Mucosa of stomach (tissue), 1 donor: ENCODE results near the gene BAZ2B.

Experiments
- H3K27me3 ChIP-seq: one replicate; pipeline ENCODE4 v1.7.0; 2013; ENCODE audit warnings: mild to moderate bottlenecking, low read length; ENCODE audit not compliant: control insufficient read depth, insufficient read depth
- H3K36me3 ChIP-seq: one replicate; pipeline ENCODE4 v1.7.0; 2013; ENCODE audit warnings: low read length; ENCODE audit not compliant: control insufficient read depth, insufficient read depth
- H3K4me1 ChIP-seq: one replicate; pipeline ENCODE4 v1.7.0; 2013; ENCODE audit warnings: mild to moderate bottlenecking, low read length; ENCODE audit not compliant: control insufficient read depth, insufficient read depth
- H3K4me3 ChIP-seq: one replicate; pipeline ENCODE4 v1.7.0; 2013; ENCODE audit warnings: low read length
- H3K9ac ChIP-seq: one replicate; pipeline ENCODE4 v1.7.0; 2013; ENCODE audit warnings: mild to moderate bottlenecking, low read length, moderate library complexity
- H3K9me3 ChIP-seq: one replicate; pipeline ENCODE4 v1.7.0; 2013; ENCODE audit warnings: mild to moderate bottlenecking, low read length, moderate library complexity; ENCODE audit not compliant: control insufficient read depth
- donor health status: Pancreatic carcinoma.

BAZ2B gene

GRCh38 chr2:159275111-159275510, 341.2 kb downstream of the BAZ2B start:
- no peaks in the 10 kb centered on the region for H3K4me1 ChIP-seq

GRCh38 chr2:159272156-159272555, 344.2 kb downstream of the BAZ2B start:
- Histone ChIP-seq H3K4me3 (no peak overlapping the region), H3K36me3 (no peaks in the 10 kb centered on the region)

More at GRCh38 chr2:159275111-159275510, 341.2 kb downstream of the BAZ2B start:
- Histone ChIP-seq H3K27me3 (no peaks in the 10 kb centered on the region), H3K36me3 (no peaks in the 10 kb centered on the region), H3K9ac (no peak overlapping the region), H3K9me3 (no peaks in the 10 kb centered on the region), H3K4me3 (no peak overlapping the region)

GRCh38 chr2:159270744-159271379, 345.5 kb downstream of the BAZ2B start:
- Histone ChIP-seq H3K4me1 (no peaks in the 10 kb centered on the region), H3K36me3 (no peaks in the 10 kb centered on the region)

More at GRCh38 chr2:159272156-159272555, 344.2 kb downstream of the BAZ2B start:
- H3K9me3 ChIP-seq = no peaks in the 10 kb centered on the region
- H3K4me1 ChIP-seq = no peaks in the 10 kb centered on the region
- H3K9ac ChIP-seq = no peak overlapping the region
- no peaks in the 10 kb centered on the region for H3K27me3 ChIP-seq

More at GRCh38 chr2:159270744-159271379, 345.5 kb downstream of the BAZ2B start:
- Histone ChIP-seq H3K9ac (no peak overlapping the region), H3K4me3 (no peak overlapping the region), H3K27me3 (no peaks in the 10 kb centered on the region), H3K9me3 (no peaks in the 10 kb centered on the region)
